Nephron (organoid): ENCODE measurements around the gene HOXD12.

Source experiments
- H3K27ac Mint-ChIP-seq, 3 experiments: 2 replicates each; pipeline ENCODE4 v1.8.0; 2020; ENCODE audit warnings: mixed read lengths in 3 of 3, mild to moderate bottlenecking in 2 of 3, moderate library complexity in 1 of 3
- H3K27me3 Mint-ChIP-seq: 2 replicates; pipeline ENCODE4 v1.8.0; 2021; ENCODE audit warnings: low read depth, mild to moderate bottlenecking, moderate library complexity, mixed read lengths
- H3K36me3 Mint-ChIP-seq: 2 replicates; pipeline ENCODE4 v1.8.0; 2020; ENCODE audit warnings: low read depth, mixed read lengths
- H3K4me1 Mint-ChIP-seq: 2 replicates; pipeline ENCODE4 v1.8.0; 2020; ENCODE audit warnings: mixed read lengths
- H3K4me3 Mint-ChIP-seq, 3 experiments: 2 replicates each; pipeline ENCODE4 v1.8.0; 2020; ENCODE audit warnings: mild to moderate bottlenecking in 3 of 3, mixed read lengths in 3 of 3, moderate library complexity in 2 of 3
- H3K9me3 Mint-ChIP-seq: 2 replicates; pipeline ENCODE4 v1.8.0; 2020; ENCODE audit warnings: mixed read lengths
- CTCF ChIP-seq, 3 experiments: fragments of 200-600 bp; sonication (generic); IDR thresholded peaks; one replicate each; pipeline ENCODE4 v1.5.0; 2021; ENCODE audit warnings: antibody characterized with exemption in 3 of 3; ENCODE audit not compliant: unreplicated experiment in 3 of 3

Gene HOXD12

GRCh38 chr2:176099728-176100546, at the start of gene HOXD12:
TSS of gene HOXD12 (plus strand) at chr2:176099795. CDS start at chr2:176099802, 7 bp downstream.
- Mint-ChIP-seq H3K4me3 (peak within 1 kb of the TSS; percentile 51 to 77 (median 65)), H3K27me3 (peaks cover 100% of the 10 kb centered on the region), H3K4me1 (peaks cover 26% of the 10 kb centered on the region), H3K9me3 (no peaks in the 10 kb centered on the region), H3K27ac (no peak within 1 kb of the TSS), H3K36me3 (no peaks in the 10 kb centered on the region)
- TF ChIP-seq CTCF (IDR thresholded peaks at IDR 0.05; ENCODE audit: unreplicated experiment in 3 of 3), result no peak

- TF ChIP-seq CTCF (IDR thresholded peaks at IDR 0.05; ENCODE audit: unreplicated experiment in 3 of 3), result no peak
- Mint-ChIP-seq H3K4me1 (no peaks in the 10 kb centered on the region), H3K9me3 (no peaks in the 10 kb centered on the region), H3K27ac (no peak overlapping the region), H3K4me3 (no peak overlapping the region), H3K36me3 (no peaks in the 10 kb centered on the region), H3K27me3 (peaks cover 47% of the 10 kb centered on the region)
Measured at GRCh38 chr2:176056406-176056805, 43.2 kb upstream of the HOXD12 start.

GRCh38 chr2:176063958-176064357, 35.6 kb upstream of the HOXD12 start:
- TF ChIP-seq CTCF (IDR thresholded peaks at IDR 0.05; ENCODE audit: unreplicated experiment in 3 of 3), result no peak

GRCh38 chr2:176066645-176067588, 32.7 kb upstream of the HOXD12 start:
- Mint-ChIP-seq H3K4me1 (peaks cover 5% of the 10 kb centered on the region), H3K27ac (no peak overlapping the region), H3K27me3 (peaks cover 100% of the 10 kb centered on the region), H3K36me3 (no peaks in the 10 kb centered on the region), H3K9me3 (peaks cover 6% of the 10 kb centered on the region), H3K4me3 (peak overlapping the region; percentile 62 to 72 (median 69))
- TF ChIP-seq CTCF (IDR thresholded peaks at IDR 0.05; ENCODE audit: unreplicated experiment in 3 of 3), result no peak

More at GRCh38 chr2:176063958-176064357, 35.6 kb upstream of the HOXD12 start:
- H3K36me3 Mint-ChIP-seq, result no peaks in the 10 kb centered on the region
- H3K27me3 Mint-ChIP-seq, result peaks cover 93% of the 10 kb centered on the region
- H3K27ac Mint-ChIP-seq, result no peak overlapping the region
- H3K4me1 Mint-ChIP-seq, result peaks cover 5% of the 10 kb centered on the region
- no peak overlapping the region for H3K4me3 Mint-ChIP-seq
- peaks cover 4% of the 10 kb centered on the region for H3K9me3 Mint-ChIP-seq

DNA sequence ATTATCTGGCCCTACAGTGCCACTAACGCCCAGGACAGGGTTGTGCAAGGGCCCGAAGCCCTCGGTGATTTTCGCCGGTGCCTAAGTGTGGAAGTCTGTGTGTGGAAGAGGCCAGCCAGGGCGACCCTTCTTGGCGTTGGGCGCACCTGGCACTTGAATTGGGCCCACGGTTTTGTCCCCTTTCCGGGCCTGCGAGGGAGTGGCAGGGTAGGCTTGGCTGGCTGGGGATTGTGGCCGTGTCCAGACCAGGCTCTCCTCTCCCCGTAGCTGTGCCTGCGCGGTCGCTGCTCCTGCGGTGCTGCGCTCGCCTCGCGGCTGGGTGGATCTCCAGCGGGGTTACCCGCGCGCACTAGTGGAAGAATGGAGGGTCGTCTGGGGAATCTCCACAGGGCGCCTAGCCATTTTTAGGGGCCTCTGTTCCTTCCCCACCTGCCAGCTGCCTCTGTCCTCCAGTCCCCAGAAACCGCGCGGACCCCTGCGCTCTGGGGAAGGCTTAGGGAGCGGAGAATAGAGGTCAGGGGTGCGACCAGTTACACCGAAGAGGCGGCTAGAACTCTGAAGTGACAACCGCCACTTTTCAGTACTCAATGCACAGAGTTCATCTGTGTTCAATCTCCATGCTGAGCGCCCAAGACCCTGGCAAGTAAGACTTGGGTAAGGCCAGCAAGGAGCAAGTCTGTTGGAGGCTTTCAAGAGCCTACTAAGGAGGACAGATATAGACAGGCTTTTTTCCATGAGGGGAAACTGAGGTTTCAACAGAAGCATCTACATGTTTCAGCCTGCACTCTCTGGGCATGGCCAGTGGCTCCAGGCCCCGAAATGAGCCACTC, 31.8 kb upstream of the HOXD12 start:
- Mint-ChIP-seq H3K27me3 (peaks cover 100% of the 10 kb centered on the region), H3K27ac (no peak overlapping the region), H3K36me3 (no peaks in the 10 kb centered on the region), H3K9me3 (peaks cover 6% of the 10 kb centered on the region), H3K4me3 (peak overlapping the region; percentile 62 to 72 (median 69)), H3K4me1 (peaks cover 5% of the 10 kb centered on the region)
- no peak for TF ChIP-seq CTCF (IDR thresholded peaks at IDR 0.05; ENCODE audit: unreplicated experiment in 3 of 3)
